Measurements from ENCODE around the gene TAPBP. TPM values are rescaled to one million over a fixed set of nuclear protein-coding genes. Genes with fewer than 3 reads are reported as not detected.
"Not testable (repeated sequence)": the region's sequence is repeated elsewhere in the genome, so short reads cannot be mapped to it uniquely, and the experiment has no call there.

Gene TAPBP
- polyA plus RNA-seq, 3 donors: 138 to 228 (median 141) TPM

DNA sequence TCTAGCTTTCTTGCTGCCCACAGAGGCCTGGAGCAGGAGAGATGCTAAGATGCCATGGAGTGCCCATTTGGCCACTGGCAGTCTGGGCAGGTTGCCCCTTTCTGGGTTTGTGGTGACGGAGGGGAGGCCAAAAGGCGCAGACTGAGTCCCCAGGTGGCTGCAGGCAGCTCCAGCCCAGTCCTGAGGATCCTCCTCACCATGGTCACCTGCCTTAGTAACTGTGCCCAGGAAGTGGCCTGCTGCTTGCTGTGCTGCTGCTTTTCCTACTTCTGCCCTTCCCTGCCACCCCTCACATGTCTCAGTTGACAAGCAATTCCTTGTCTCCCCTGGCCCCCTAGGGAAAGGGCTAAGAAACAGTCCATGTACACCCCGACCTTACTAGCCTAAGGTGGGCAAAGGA is 42.4 kb upstream of the TAPBP start:
- no peak overlapping the region for H3K27ac ChIP-seq (ENCODE audit: low read depth in 1 of 2, low read length in 2 of 2)
- H3K4me2 ChIP-seq (replicated peaks; ENCODE audit: extremely low read depth, low read length, poor library complexity, severe bottlenecking): no peak overlapping the region
- TF ChIP-seq, protein P1, sequence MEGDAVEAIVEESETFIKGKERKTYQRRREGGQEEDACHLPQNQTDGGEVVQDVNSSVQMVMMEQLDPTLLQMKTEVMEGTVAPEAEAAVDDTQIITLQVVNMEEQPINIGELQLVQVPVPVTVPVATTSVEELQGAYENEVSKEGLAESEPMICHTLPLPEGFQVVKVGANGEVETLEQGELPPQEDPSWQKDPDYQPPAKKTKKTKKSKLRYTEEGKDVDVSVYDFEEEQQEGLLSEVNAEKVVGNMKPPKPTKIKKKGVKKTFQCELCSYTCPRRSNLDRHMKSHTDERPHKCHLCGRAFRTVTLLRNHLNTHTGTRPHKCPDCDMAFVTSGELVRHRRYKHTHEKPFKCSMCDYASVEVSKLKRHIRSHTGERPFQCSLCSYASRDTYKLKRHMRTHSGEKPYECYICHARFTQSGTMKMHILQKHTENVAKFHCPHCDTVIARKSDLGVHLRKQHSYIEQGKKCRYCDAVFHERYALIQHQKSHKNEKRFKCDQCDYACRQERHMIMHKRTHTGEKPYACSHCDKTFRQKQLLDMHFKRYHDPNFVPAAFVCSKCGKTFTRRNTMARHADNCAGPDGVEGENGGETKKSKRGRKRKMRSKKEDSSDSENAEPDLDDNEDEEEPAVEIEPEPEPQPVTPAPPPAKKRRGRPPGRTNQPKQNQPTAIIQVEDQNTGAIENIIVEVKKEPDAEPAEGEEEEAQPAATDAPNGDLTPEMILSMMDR (IDR thresholded peaks at IDR 0.05): no peak
- no peaks in the 10 kb centered on the region for H3K9me3 ChIP-seq (replicated peaks in 1 of 2; ENCODE audit: control insufficient read depth in 1 of 2, insufficient read depth in 1 of 2, low read length in 2 of 2)
- WGBS (ENCODE audit: insufficient coverage): 100% methylated on average over 2 of the region's 3 CpGs
- H4K20me1 ChIP-seq (ENCODE audit: insufficient read depth, low read length): no peaks in the 10 kb centered on the region
- H3K9ac ChIP-seq (ENCODE audit: insufficient read depth, low read length, poor library complexity, severe bottlenecking): no peak overlapping the region
- intact Hi-C loops (cut with micrococcal nuclease): no loop called here
- Mint-ChIP-seq H3K4me1 (no peaks in the 10 kb centered on the region), H3K36me3 (no peaks in the 10 kb centered on the region), H3K4me3 (no peak overlapping the region), H3K27me3 (ENCODE audit: low read depth in 3 of 3) (peaks cover 2 to 9% (median 9%) of the 10 kb centered on the region in 3 donors), H3K9me3 (peaks cover 0 to 2% (median 0%) of the 10 kb centered on the region in 7 donors), H3K27ac (no peak overlapping the region)
- H2AFZ ChIP-seq (ENCODE audit: insufficient read depth, low read depth, low read length, poor library complexity, severe bottlenecking): no peak overlapping the region
- H3K79me2 ChIP-seq (ENCODE audit: insufficient read depth, low read length): no peaks in the 10 kb centered on the region
- no peak overlapping the region for H3K4me3 ChIP-seq (replicated peaks in 1 of 3; ENCODE audit: low read depth in 2 of 3, low read length in 3 of 3)
- DNase-seq: no peak
- no peaks in the 10 kb centered on the region for H3K36me3 ChIP-seq (replicated peaks in 1 of 2; ENCODE audit: control insufficient read depth in 1 of 2, insufficient read depth in 2 of 2, low read length in 2 of 2)
- H3K27me3 ChIP-seq (ENCODE audit: control insufficient read depth in 2 of 2, insufficient read depth in 2 of 2, low read length in 2 of 2): no peaks in the 10 kb centered on the region
- no peaks in the 10 kb centered on the region for H3K4me1 ChIP-seq (ENCODE audit: control insufficient read depth in 1 of 2, insufficient read depth in 2 of 2, low read length in 2 of 2)

DNA sequence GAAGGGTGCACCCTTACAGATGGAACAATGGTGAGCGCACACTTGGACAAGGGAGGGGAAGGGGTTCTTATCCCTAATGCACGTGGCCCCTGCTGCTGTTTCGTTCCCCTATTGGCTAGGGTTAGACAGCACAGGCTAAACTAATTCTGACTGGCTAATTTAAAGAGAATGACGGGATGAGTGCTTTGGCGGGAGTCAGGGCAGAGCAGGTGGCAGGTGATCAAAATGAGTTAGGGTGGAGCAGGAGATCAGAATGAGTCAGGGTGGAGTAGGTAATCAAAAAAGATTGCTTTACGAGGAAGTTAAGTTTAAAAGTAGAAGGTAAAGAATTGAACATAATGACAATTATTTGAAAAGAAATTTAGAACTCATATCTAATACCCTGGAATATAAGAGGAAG is 42.0 kb upstream of the TAPBP start:
- H3K27ac Mint-ChIP-seq: not testable (repeated sequence)
- WGBS (ENCODE audit: insufficient coverage): 93% methylated on average over 4 of the region's 6 CpGs

More for the DNA sequence above, 42.0 kb upstream of the TAPBP start:
- H3K4me3 Mint-ChIP-seq; DNase-seq; intact Hi-C loops (cut with micrococcal nuclease); H3K36me3 ChIP-seq (replicated peaks in 1 of 2; ENCODE audit: control insufficient read depth in 1 of 2, insufficient read depth in 2 of 2, low read length in 2 of 2); H3K4me1 ChIP-seq (ENCODE audit: control insufficient read depth in 1 of 2, insufficient read depth in 2 of 2, low read length in 2 of 2); H2AFZ ChIP-seq (ENCODE audit: insufficient read depth, low read depth, low read length, poor library complexity, severe bottlenecking); H3K4me2 ChIP-seq (replicated peaks; ENCODE audit: extremely low read depth, low read length, poor library complexity, severe bottlenecking); H3K27ac ChIP-seq (ENCODE audit: low read depth in 1 of 2, low read length in 2 of 2); H3K79me2 ChIP-seq (ENCODE audit: insufficient read depth, low read length); H3K27me3 ChIP-seq (ENCODE audit: control insufficient read depth in 2 of 2, insufficient read depth in 2 of 2, low read length in 2 of 2); H3K9ac ChIP-seq (ENCODE audit: insufficient read depth, low read length, poor library complexity, severe bottlenecking); H4K20me1 ChIP-seq (ENCODE audit: insufficient read depth, low read length); H3K36me3 Mint-ChIP-seq; H3K4me1 Mint-ChIP-seq; H3K4me3 ChIP-seq (replicated peaks in 1 of 3; ENCODE audit: low read depth in 2 of 3, low read length in 3 of 3); H3K27me3 Mint-ChIP-seq (ENCODE audit: low read depth in 3 of 3); H3K9me3 Mint-ChIP-seq; H3K9me3 ChIP-seq (replicated peaks in 1 of 2; ENCODE audit: control insufficient read depth in 1 of 2, insufficient read depth in 1 of 2, low read length in 2 of 2): not testable (repeated sequence)
